Activated CD8-positive, alpha-beta memory T cell treated with anti-CD3 and anti-CD28 coated beads for 24 hours (primary cell): Measurements from ENCODE around the gene HOXA1.

Experiments used
- DNase-seq: peaks from one replicate; pipeline ENCODE4 v3.0.0-alpha.2; 2020

HOXA1 gene

GRCh38 chr7:27131390-27131819 is 35.6 kb upstream of the HOXA1 start:
- DNase-seq = no peak

GRCh38 chr7:27130540-27131389 is 35.0 kb upstream of the HOXA1 start, which contains the start of gene HOXA4:
Gene HOXA4, minus strand, starts transcription at chr7:27130757. Its CDS starts 24 bp downstream, at chr7:27130733.
- peak; percentile 89 for DNase-seq

- no peak for DNase-seq
These were observed 34.1 kb upstream of the HOXA1 start for GRCh38 chr7:27129729-27130539.

- no peak for DNase-seq
These were observed 33.3 kb upstream of the HOXA1 start for GRCh38 chr7:27128776-27129728.

- no peak for DNase-seq
These were observed 32.2 kb upstream of the HOXA1 start for GRCh38 chr7:27128034-27128433.

GRCh38 chr7:27126596-27127327 is 31.0 kb upstream of the HOXA1 start:
- no peak for DNase-seq

GRCh38 chr7:27125986-27126394 is 30.2 kb upstream of the HOXA1 start:
- DNase-seq = no peak

GRCh38 chr7:27124902-27125689 is 29.3 kb upstream of the HOXA1 start:
- DNase-seq = no peak

- peak; percentile 5 for DNase-seq
These were observed 28.5 kb upstream of the HOXA1 start for GRCh38 chr7:27124096-27124901.

GRCh38 chr7:27123477-27124053 is 27.8 kb upstream of the HOXA1 start:
- no peak for DNase-seq

- no peak for DNase-seq
These were observed 27.2 kb upstream of the HOXA1 start for GRCh38 chr7:27123007-27123476.

- DNase-seq = no peak
These were observed 26.5 kb upstream of the HOXA1 start for GRCh38 chr7:27122077-27122910.

- no peak for DNase-seq
These were observed 25.9 kb upstream of the HOXA1 start for GRCh38 chr7:27121684-27122076.

- DNase-seq = no peak
These were observed 23.7 kb upstream of the HOXA1 start for GRCh38 chr7:27119412-27119911.

GRCh38 chr7:27118580-27118979 is 22.8 kb upstream of the HOXA1 start:
- no peak for DNase-seq

GRCh38 chr7:27117887-27118491 is 22.2 kb upstream of the HOXA1 start:
- no peak for DNase-seq

GRCh38 chr7:27116962-27117886 is 21.4 kb upstream of the HOXA1 start:
- no peak for DNase-seq
